GM19351 (cell line): ENCODE measurements around the gene MCOLN2.
"Not testable (repeated sequence)": the region's sequence is repeated elsewhere in the genome, so short reads cannot be mapped to it uniquely, and the experiment has no call there.

ENCODE experiments used
- ATAC-seq: cut with Tn5 transposase; IDR thresholded peaks from one replicate; pipeline ENCODE4 v1.9.1; 2021; ENCODE audit warnings: mild to moderate bottlenecking, moderate library complexity; ENCODE audit not compliant: unreplicated experiment

MCOLN2 gene

GRCh38 chr1:84944767-84945486, 52.0 kb downstream of the MCOLN2 start:
- peak; percentile 83 for ATAC-seq

- no peak for ATAC-seq
Measured at GRCh38 chr1:84941843-84942242, 55.1 kb downstream of the MCOLN2 start.

- ATAC-seq = no peak
Measured at GRCh38 chr1:84940481-84940880, 56.4 kb downstream of the MCOLN2 start.

- ATAC-seq = no peak
Measured at GRCh38 chr1:84939761-84940160, 57.2 kb downstream of the MCOLN2 start.

- ATAC-seq = no peak
Measured at GRCh38 chr1:84939151-84939550, 57.8 kb downstream of the MCOLN2 start.

- peak; percentile 47 for ATAC-seq
Measured at GRCh38 chr1:84936116-84936810, 60.6 kb downstream of the MCOLN2 start.

GRCh38 chr1:84933011-84933611, 63.8 kb downstream of the MCOLN2 start:
- no peak for ATAC-seq

- no peak for ATAC-seq
Measured at GRCh38 chr1:84930831-84931230, 66.1 kb downstream of the MCOLN2 start.

- no peak for ATAC-seq
Measured at GRCh38 chr1:84930329-84930728, 66.6 kb downstream of the MCOLN2 start.

GRCh38 chr1:84929581-84929980, 67.3 kb downstream of the MCOLN2 start:
- ATAC-seq = no peak

- no peak for ATAC-seq
Measured at GRCh38 chr1:84928979-84929378, 67.9 kb downstream of the MCOLN2 start.

GRCh38 chr1:84923317-84923716, 73.6 kb downstream of the MCOLN2 start:
- ATAC-seq = no peak

GRCh38 chr1:84920159-84920558, 76.8 kb downstream of the MCOLN2 start:
- ATAC-seq = no peak

GRCh38 chr1:84919461-84919970, 77.4 kb downstream of the MCOLN2 start:
- no peak for ATAC-seq

- ATAC-seq = no peak
Measured at GRCh38 chr1:84918726-84919336, 78.1 kb downstream of the MCOLN2 start.

- no peak for ATAC-seq
Measured at GRCh38 chr1:84916897-84917296, 80.0 kb downstream of the MCOLN2 start.

GRCh38 chr1:84913555-84913892, 83.4 kb downstream of the MCOLN2 start:
- ATAC-seq = no peak

- no peak for ATAC-seq
Measured at GRCh38 chr1:84912726-84913554, 84.0 kb downstream of the MCOLN2 start.

GRCh38 chr1:84908746-84909464, 88.0 kb downstream of the MCOLN2 start:
- not testable (repeated sequence) for ATAC-seq
